NCI-H2196 treated with DMSO at 0.1 percent for 48 hours (cell line): ENCODE results near the gene CTBS.
"Not testable (repeated sequence)": the region's sequence is repeated elsewhere in the genome, so short reads cannot be mapped to it uniquely, and the experiment has no call there.

Experiments used
- DNase-seq: peaks from one replicate; lab custom pipeline; 2025; ENCODE audit not compliant: unreplicated experiment; lab: John Stamatoyannopoulos, UW

CTBS gene, protein sequence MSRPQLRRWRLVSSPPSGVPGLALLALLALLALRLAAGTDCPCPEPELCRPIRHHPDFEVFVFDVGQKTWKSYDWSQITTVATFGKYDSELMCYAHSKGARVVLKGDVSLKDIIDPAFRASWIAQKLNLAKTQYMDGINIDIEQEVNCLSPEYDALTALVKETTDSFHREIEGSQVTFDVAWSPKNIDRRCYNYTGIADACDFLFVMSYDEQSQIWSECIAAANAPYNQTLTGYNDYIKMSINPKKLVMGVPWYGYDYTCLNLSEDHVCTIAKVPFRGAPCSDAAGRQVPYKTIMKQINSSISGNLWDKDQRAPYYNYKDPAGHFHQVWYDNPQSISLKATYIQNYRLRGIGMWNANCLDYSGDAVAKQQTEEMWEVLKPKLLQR

DNA sequence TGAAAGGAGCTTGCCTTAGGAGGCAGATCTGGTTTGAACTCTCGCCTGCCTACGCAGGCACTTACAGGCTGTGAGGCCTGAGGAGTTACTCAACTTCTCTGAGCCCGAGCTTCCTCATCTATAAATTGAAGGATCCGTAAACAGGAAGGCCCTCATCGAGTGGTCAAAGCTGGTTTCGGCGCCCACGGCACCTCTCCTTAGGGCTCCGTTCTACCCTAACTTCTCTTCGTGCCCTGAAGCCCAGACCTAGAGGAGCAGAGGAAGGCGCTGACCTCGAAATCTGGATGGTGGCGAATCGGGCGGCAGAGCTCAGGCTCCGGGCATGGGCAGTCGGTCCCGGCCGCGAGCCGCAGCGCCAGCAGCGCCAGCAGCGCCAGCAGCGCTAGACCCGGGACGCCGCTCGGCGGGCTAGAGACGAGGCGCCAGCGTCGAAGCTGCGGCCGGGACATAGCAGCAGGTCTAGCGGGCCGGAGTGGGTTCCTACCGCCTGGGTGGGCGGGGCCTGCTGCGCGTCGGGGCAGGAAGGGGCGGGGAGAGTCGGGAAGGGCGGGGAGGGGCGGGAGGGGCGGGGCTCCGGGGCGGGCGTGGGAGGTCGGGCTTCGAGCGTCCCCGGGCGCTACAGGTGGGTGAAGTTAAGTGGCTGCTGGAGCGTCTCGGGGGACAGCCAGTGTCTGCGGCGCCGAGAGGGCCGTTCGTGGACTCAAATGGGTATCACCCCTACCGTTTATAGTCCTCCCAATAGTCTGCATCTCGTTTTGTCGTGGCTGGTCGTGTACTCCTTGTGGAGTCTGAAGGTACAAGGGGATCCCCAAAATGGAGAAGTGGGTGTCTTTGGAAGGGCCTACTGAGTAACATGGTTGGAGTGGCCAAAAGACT is at the start of gene CTBS:
TSS of gene CTBS (minus strand) at position 474 of the 876 bp plus-strand sequence. CDS start at position 449, 25 bp downstream.
- DNase-seq: peak; percentile 59

DNA sequence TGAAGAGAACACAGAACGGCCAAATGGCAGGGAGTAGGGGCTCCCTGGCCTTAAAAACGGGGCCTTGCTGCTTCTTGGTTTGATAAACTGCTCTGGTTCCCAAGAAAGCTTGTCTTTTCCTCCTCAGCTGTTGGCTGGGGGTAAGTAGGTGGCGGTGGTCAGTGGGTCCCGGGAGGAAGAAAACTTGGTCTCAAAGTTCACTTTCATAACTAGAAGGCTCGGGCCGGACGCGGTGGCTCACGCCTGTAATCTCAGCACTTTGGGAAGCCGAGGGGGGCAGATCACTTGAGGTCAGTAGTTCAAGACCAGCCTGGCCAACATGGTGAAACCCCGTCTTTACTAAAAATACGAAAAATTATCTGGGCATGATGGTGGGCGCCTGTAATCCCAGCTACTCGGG is 47.3 kb upstream of the CTBS start:
- DNase-seq: no peak

DNA sequence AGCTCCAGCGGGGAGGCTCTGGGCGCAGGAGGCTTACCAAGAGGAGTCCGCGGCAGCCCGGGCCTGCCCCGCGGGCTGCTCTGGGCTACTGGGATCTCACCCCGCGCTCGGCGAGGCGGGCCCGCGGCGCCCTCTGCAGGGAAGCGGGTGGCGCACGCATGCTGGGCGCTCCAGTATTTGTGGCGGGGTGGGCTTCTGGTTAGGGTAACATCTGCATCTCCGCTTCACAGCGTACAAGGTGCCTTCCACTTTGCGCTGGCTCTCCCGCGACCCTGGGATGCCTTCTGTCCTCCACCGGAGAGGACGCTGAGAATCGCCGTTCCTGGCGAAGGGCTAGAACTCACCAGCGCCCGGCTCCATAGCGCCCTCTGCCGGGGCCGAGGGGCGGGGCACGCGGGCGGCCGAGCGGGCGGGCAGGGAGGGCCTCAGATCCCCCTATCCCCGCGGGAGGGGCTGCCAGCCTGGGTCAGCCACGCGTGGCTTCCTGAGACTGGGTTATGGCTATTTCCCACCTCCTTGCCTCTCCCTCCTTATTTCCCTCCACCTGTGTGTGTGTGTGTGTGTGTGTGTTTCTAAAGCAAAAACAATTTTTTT is 46.6 kb upstream of the CTBS start:
- peak; percentile 81 for DNase-seq

DNA sequence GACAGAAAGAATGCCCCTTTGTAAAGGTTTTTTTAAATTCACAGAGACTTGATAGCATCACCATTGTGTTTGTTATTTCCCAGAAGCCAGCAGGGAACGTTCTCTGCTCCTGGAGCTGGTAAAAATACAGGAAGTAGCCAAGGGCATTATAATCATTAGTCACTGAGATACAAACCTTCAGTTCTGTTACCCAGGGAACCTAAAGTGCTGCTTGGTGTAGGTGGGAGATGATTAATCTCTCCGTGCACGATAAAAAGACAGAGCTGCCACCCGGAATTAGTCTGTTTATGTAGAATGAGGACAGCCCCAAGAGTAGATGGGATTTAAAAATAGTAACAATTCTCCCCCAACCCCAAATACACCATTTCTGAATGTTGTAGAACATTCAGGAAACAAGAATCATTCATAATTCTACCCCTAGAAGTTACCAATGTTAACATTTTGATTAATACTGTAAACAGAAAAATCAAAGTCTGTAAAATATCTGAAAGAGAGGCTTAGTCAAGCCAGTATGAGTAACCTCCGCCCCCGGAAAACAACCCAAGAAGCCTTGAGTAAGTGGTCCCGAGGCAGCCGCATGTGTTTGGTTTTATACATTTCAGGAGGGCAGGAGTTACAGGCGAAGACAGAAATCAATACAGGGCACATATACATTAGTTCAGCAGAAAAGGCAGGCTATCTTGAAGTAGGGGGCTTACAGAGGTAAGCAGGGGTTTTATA is 45.3 kb upstream of the CTBS start:
- no peak for DNase-seq

DNA sequence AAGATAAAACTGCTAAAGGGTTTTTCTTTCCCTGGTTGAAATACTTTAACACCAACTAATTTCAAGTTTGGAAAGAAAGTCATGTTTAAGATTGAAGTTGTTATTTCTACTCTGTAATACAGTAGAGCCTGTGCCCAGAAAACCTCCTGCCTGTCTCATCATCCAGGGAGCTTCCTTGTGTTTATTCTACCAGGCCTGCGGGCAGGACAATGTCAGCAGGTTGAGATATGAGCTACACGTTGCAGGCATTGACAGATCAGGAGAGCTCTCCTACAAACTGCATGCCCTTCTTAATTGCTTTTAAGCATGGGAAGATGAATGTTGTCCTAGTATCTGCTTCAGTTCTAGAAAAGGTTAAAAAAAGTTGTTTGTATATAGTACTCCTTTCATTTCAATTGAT is 43.1 kb upstream of the CTBS start:
- DNase-seq: no peak

DNA sequence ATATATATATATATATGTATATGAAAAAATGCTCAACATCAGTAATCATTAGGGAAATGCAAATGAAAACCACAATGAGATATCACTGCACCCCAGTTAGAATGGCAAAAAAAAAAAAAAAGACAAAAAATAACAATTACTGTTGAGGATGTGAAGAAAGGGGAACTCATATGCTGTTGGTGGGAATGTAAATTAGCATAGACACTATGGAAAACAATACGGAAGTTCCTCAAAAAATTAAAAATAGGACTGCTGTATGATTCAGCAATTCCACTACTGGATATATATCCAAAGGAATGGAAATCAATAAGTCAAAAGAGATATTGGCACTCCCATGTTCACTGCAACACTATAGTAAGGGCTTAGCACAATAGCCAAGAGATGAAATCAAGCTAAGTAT is 41.5 kb upstream of the CTBS start:
- DNase-seq: no peak

DNA sequence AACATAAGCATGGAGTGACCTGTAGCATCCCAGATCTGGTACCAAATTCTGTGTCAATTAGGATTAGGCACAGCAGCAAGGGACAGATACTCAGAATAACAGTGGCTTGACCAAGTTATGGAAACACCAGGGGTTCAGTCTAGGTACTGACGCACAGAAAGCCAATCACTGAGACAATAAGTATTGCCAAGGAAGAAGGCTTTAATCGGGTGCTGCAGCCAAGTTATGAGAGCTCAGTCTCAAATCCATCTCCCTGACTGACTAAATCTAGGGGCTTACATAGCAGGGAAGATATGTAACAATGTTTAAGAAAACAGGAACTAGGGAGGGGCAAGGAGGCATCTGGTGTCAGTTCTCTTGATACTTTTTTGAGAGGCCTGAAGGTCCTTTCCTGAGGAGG is 39.6 kb upstream of the CTBS start:
- DNase-seq: no peak

DNA sequence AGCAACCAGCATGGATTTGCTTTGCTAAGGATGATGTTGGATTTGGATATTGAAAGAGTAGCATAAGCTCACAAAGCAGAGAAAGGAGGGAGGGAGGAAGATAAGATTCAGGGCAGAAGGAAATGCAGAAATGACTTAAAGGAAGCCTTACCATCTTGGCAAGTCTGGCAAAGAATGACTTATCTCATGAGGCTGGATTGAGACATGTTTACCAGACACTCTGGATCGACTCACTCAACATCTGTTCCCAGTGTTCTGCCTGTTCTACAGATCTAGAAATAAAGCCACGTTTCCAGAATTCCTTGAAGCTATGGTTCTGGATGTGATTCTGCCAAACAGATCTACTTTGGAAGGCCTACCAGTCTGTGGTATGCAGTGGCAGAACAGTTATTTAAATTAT is 38.8 kb upstream of the CTBS start:
- DNase-seq: no peak

DNA sequence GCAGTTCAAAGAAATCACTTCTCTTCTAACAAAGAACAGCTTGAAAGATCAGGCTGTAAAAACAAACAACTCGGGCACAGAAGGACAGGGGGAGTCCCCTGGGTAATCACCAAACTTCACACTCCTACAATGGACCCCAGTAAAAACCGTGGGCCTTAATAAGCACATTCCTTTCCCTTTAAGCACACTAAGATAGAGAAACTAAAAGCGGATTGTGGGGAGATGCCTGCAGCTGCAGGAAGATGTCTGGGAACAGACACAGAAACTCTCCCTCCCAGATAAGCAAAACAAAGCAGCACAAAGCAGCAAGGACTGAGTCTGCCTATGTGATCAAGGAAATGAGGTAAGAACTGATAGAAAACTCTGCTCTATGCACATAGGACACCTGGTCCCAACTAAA is 37.6 kb upstream of the CTBS start:
- no peak for DNase-seq

DNA sequence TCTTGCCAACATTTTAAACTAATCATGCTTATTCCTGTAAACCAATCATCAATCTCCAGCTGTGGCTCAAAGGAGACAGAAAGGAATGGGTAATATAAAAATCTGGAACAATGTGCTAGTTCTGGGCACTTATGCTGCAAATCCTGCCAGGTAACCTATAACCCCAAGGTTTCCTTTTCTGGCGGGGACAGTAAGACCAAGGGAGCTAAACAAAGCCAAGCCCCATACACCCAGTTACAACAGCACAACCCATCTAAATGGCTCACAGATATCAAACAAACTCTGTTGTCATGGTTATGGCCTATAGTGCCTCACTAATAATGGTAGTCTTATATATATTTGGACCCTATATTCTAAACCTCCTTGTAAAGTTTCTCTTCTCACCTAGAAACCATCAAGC is 36.9 kb upstream of the CTBS start:
- DNase-seq: no peak

DNA sequence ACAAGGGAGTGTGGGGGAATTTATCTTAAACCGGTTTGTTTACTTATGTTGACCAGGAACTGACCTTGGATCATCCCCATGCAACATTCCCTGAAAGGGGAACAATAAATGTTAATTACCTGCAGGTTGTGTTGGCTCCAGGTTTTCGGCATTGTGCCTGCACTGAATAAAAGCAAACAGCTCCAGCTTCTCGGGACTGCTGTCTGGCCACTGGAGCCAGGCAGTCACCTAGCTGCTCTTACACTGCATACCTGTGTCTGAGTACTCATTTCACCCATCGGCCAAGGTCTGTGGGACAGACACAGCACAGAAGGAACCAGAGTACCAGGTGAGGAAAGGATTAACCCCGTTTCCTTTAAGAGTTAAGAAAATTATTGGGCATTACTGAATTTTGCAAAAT is 32.7 kb upstream of the CTBS start:
- no peak for DNase-seq

DNA sequence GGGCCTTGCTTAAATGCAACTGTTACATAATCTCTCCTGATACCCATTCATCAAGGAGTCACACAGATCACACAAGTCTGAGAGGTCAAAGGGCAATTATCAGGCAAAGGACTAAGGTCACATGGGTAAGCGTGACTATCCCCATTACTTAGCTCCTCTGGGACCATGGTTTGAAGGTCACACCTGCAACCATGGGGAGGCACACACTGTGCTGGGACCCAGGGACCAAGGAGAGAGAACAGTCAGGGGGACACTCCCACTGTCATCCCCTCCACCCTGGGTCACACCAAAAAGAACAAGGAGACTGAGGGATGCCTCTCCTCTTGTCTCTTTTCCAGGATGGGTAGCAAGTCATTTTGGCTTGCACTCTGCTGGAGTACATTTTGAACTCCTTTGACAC is 30.9 kb upstream of the CTBS start:
- no peak for DNase-seq

DNA sequence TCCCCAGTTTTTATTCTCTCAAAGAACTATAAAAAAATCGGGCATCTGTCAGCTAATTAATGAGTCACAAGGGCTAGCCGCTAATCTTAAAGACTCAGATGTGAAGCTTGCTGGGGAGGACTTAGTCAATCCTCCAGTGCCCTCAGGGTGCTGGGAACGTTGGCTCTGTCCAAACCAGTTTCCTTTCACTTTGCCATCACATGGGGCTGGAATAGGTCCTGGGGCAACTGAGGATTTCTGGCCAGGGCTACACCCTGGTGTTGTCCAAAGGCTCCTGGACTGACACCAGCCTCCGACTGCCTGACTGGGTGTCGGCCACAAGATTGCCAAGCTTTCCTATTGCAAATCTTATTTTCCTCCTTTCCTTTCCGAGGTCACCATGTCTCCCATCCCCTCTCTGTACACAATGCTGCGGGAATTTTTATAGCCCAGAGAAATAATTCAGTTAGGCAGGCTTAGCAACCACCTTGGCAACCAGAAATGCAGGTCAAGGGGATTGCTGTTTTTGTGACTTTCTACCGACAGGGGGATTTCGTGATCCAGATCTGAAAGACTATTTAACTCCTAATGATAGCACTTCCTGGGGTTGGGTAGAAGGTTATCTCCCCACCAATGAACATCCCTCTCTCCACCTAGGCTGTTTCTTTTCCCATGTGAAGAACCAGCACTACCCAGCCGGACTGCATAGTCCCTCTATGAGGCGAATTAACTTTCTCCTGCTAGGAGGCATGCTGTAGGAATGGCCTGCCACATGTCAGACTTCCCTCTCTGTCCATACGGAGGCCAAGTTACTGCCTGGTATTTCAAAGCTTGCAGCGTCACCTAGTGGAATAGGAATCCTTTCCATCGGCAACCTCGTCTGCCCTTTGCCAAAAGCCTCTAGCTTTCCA is 29.9 kb upstream of the CTBS start:
- no peak for DNase-seq

DNA sequence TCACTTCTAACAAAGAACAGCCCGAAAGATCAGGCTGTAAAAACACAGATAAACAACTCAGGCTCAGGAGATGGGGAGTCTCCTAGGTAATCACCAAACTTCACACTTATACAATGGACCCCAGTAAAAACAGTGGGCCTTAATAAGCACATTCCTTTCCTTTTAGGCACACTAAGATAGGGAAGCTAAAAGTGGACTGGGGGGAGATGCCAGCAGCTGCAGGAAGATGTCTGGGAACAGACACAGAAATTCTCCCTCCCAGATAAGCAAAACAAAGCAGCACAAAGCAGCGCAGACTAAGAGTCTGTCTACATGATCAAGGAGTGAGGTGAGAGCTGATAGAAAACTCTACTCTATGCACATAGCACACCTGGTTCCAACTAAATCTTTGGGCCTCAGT is 29.0 kb upstream of the CTBS start:
- no peak for DNase-seq

DNA sequence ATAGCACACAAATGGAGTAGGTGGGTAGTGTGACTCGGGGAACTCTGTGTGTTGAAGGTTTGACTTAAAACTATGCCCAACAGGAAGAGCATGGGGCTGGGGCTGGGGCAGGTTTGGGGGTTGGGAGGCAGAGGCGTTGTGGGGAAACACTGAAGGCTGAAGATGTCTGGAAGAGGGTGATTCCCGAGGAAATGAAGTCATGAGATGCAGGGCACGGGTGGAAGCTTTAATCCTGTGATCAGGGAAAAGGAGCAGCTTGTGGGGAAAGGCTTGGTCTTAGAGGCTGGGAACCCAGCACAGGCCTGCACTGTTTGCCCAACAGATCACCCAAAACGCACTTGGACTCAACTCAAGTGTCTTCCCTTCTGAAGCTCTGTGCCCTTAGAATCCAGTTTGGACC is 26.6 kb upstream of the CTBS start:
- DNase-seq: no peak

DNA sequence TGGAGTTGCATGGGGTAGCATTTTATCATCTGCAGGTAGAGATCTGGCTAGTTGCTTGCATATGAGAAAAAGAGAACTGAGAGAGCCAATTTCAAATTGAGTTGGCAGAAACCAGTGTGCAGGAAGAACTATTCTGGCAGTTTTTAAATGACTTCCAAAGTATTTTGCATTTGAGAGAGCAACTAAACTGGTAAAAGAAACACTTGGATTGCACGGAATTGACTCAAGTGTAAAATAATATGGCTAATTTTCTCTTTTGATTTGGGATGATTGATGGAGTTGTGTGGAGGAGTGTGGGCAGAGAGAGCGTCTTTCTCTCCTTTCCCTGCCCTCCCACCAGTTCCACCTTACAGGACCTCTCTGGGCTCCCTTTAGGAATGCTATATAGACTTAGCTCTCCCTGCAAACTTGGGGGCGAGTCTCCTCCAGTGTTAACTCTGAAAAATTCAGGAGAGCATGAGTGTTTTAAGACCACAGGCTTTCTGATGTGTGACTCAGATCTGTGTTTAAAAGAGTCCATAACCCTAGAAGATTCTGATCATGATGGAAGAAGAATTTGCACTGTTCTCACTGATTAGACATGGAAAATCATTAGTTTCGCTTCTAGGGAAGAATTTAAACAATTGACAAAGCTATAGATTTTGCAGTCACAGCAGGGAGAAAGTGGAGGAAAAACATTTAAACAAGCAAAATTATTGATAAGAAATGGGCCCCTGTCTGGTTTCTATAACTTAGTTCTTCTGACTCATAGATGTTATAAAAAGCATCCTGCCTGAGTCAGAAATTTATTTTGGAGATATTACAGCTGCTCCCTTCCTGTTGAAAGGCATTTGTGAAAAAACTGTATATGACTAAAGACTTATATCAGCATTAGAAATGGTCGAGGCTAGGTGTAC is 24.9 kb upstream of the CTBS start:
- DNase-seq: no peak

DNA sequence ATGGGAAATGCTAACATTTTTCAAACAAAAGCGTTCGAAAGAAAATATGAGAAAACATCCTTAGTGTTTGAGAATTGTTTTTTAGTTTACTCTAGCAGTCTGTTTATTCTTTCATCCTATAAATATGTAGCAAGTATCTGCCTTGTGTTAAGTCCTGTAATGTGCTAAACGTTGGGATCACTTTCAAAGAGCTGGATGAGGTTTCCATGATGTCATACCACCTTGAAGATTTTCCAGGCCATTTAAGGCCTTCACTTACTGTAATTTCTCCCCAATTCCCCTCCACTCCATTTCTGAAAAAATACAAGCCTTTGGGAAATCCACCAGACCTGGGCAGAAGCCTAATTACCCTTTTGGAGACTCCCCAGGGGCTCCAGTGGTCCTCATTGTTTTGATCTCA is 24.2 kb upstream of the CTBS start:
- DNase-seq: no peak

DNA sequence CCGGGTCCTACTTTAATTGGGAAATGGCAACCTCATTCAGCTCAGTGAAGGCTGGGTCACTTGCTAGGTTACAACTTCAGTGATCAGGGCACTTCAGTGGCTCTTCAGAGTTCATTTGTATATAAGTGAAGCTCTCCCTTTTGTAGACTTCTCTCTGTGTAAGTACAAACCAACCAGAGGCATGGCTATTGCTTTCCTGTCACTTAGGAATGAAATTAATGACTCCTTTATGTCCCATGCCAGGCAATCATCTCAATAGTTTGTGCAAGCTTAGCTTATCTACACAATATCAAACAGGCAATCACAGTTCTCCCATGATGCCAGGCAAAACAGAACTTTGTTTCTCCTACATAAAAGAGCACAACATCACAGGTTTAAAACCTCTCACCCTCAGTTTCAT is 22.8 kb upstream of the CTBS start:
- no peak for DNase-seq

DNA sequence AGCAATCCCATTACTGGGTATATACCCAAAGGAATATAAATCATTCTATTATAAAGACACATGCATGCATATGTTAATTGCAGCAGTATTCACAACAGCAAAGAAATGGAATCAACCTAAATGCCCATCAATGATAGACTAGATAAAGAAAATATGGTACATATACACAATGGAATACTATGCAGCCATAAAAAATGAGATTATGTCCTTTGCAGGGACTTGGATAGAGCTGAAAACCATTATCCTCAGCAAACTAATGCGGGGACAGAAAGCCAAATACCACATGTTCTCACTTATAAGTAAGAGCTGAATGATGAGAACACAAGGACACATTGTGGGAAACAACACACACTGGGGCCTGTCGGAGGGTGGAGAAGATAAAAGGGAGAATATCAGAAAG is 20.7 kb upstream of the CTBS start:
- DNase-seq: not testable (repeated sequence)
